HT1080 (cell line): Measurements from ENCODE around the gene EPHB1. TPM values are rescaled to one million over a fixed set of nuclear protein-coding genes. Genes with fewer than 3 reads are reported as not detected.
"Not testable (repeated sequence)": the region's sequence is repeated elsewhere in the genome, so short reads cannot be mapped to it uniquely, and the experiment has no call there.

ENCODE experiments used
- DNase-seq: peaks from one replicate; pipeline ENCODE4 v3.0.0-alpha.2; 2015; ENCODE audit warnings: low read depth
- total RNA-seq: library from RNA; depleted of rRNA; stranded (reverse); fragments of >200 nt; shearing (Covaris generic); gene quantifications from 2 replicates; pipeline ENCODE4 v1.2.3, GENCODE V29; 2014

The EPHB1 gene
- total RNA-seq, 1 experiment from 2014 or later: 4.4 TPM

GRCh38 chr3:134991472-134992010 is 196.5 kb downstream of the EPHB1 start:
- DNase-seq: no peak

- DNase-seq: no peak
Observed at GRCh38 chr3:134992180-134992579, 197.1 kb downstream of the EPHB1 start.

- DNase-seq: peak; percentile 44
Observed at GRCh38 chr3:134992586-134992985, 197.5 kb downstream of the EPHB1 start.

GRCh38 chr3:134993011-134993410 is 198.0 kb downstream of the EPHB1 start:
- no peak for DNase-seq

- no peak for DNase-seq
Observed at GRCh38 chr3:134998158-134998557, 203.1 kb downstream of the EPHB1 start.

- DNase-seq: peak; percentile 48
Observed at GRCh38 chr3:134998855-134999254, 203.8 kb downstream of the EPHB1 start.

- no peak for DNase-seq
Observed at GRCh38 chr3:135000465-135000864, 205.4 kb downstream of the EPHB1 start.

GRCh38 chr3:135005616-135006015 is 210.6 kb downstream of the EPHB1 start:
- DNase-seq: not testable (repeated sequence)

- peak; percentile 70 for DNase-seq
Observed at GRCh38 chr3:135007607-135008006, 212.5 kb downstream of the EPHB1 start.

- no peak for DNase-seq
Observed at GRCh38 chr3:135008326-135008725, 213.3 kb downstream of the EPHB1 start.

GRCh38 chr3:135009014-135009413 is 214.0 kb downstream of the EPHB1 start:
- peak; percentile 55 for DNase-seq

- no peak for DNase-seq
Observed at GRCh38 chr3:135012101-135012500, 217.0 kb downstream of the EPHB1 start.

- DNase-seq: no peak
Observed at GRCh38 chr3:135013206-135013605, 218.1 kb downstream of the EPHB1 start.

GRCh38 chr3:135014566-135014965 is 219.5 kb downstream of the EPHB1 start:
- no peak for DNase-seq

GRCh38 chr3:135017003-135017893 is 222.2 kb downstream of the EPHB1 start:
- no peak for DNase-seq

- no peak for DNase-seq
Observed at GRCh38 chr3:135018149-135018923, 223.3 kb downstream of the EPHB1 start.

- no peak for DNase-seq
Observed at GRCh38 chr3:135020181-135020580, 225.1 kb downstream of the EPHB1 start.

- DNase-seq: no peak
Observed at GRCh38 chr3:135023996-135024658, 229.1 kb downstream of the EPHB1 start.

GRCh38 chr3:135030768-135031615 is 235.9 kb downstream of the EPHB1 start:
- DNase-seq: not testable (repeated sequence)

- DNase-seq: no peak
Observed at GRCh38 chr3:135033737-135034136, 238.7 kb downstream of the EPHB1 start.
